NCI-H1417 (cell line): ENCODE results near the gene IGFBP3.

Source experiments
- DNase-seq, 3 experiments: peaks; one replicate each; lab custom pipeline; 2025; lab: John Stamatoyannopoulos, UW

The IGFBP3 gene

DNA sequence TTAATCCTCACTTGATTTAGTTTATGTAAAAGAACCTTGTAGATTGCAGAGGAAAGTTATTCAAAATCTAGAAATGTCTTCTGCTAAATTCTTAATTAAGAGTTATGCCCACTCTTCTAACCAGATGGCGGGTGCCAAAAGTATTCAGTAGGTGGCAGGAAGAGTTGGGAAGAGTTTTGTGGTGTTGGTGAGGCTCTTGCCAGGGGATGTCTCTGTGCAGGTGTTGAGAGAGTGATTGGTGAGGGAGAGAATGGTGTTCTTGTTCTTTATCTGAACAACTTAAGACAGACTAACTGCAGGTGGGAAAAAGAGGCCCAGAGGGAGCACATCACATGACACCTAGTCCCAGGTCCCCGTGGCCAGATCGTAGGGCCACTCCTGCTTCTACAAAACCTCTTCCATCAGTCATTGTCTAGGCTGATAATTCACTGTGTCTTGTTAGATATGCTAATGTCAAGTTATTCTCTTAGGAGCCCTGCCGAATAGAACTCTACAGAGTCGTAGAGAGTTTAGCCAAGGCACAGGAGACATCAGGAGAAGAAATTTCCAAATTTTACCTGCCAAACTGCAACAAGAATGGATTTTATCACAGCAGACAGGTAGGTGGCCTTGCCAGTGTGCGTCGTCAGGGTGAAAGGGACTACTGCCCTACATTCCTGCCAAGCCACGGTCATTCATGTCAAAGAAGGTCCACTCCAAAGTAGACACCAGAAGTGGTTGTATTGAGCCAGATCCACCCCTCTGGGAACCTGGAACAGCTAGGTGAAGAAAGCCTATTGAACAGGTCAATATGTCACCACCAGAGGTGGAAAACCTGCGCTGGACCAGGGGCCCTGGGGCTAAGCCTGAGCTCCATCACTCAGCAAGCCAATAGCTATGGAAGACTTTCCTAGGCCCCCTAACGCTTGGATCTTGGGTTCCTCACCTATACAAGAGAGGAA lies 29.3 kb downstream of the IGFBP3 start:
- no peak for DNase-seq

DNA sequence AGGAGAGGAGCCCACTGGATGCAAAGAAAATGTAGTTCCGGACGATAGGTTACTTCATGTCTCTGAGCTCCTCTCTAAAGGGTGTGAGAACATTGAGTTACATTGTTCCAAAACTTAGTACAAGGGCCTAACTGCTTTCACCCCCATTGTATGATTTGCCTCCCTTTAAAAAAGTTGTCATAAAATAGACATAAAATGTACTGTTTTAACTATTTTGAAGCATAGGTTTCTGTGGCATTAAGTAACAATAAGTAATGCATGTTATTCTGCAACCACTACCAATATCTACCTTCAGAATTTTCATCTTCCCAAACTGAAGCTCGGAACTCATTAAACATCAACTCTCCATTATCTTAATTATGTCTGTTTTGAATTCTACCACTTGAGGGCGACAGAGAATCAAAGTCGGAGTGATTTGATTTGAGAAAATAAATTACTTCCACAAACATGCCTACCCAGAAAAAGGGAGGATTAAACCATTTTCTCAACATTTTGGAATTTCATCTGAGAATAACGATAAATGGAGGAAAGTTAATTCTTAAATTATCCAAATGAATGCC lies 30.1 kb downstream of the IGFBP3 start:
- DNase-seq, result peak; percentile 17 to 77 (median 45)

DNA sequence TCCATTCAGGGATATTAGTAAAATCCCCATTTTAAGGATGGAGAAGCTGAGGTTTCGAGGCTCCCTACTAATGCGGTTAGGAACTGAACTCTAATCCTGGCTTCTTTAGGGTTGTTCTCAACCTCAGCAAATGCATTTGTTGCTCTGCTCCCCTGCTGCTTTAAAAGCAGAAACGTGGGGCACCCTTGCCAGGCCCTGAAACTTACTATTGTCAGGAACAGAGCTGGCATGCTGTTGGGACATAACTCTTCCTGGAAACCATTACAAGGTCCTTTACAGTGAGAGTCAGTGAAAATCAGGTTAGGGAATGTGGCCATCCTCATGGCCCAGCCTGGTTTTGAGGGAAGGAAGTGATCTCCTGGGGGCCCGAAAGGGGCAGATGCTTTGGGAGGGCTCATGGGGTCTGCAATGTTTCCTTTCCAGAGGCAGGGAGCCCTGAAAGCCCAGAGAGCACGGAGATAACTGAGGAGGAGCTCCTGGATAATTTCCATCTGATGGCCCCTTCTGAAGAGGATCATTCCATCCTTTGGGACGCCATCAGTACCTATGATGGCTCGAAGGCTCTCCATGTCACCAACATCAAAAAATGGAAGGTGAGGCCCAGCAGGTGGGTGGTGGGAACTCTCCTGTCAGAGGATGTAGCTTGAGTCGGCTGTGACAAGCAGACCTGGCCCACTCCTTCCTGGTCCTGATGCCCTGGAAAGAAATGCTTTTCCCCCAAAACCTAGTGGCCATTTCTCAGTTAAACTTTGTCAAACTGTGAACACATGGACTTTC lies 30.8 kb downstream of the IGFBP3 start:
- DNase-seq, result no peak

DNA sequence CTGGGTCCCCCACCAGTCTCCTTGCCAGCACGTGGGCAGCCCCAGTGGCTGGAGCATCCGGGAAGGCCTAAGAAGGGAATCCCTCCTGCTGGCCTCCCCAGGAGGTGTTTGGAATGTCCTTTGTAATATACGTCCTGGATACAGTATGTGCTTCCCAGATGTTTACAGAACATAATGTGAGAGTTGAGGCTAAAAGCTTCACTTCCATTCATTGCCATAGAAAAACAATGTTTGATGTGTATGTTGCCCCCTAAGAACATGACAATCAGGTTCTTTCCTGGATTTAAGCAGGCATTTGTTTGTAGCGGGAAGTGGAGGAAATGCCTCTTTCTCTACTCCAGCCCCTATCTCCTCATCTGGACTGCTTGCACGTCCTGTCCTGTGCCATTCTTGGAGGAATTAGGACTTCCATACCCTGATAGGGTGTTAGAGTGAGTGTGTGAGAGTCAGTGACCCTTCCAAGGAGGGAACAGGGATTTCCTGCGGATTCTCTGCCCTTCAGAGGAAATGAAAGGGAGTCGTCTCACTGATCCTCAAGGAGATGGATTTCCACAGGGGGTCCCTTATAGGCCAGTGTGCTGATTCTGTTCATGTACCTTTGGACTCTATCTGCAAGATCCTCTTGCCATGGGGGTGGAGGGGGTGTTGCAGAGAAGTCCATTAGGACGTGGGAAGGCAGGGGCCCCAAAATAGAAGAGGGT lies 31.6 kb downstream of the IGFBP3 start:
- peak in 1 of 3 experiments; percentile 31 for DNase-seq

DNA sequence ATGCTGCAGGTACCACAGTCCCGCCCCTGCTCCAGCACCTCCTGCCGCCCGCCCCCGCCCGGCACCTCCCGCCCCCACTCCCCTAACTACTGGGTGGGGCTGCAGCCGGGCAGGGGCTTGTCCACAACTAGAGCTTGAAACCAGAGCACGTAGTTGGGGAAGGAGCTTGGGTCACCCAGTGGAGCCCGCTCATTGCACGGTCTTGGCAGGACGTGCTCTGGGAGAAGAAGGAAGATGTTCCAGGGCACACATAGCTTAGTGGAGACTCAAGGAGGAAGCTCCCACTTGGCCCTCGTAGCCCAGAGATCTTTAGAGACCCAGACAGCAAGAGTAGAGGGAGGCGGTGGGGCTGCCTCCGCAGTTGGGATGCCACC lies 32.1 kb downstream of the IGFBP3 start:
- DNase-seq, result no peak

DNA sequence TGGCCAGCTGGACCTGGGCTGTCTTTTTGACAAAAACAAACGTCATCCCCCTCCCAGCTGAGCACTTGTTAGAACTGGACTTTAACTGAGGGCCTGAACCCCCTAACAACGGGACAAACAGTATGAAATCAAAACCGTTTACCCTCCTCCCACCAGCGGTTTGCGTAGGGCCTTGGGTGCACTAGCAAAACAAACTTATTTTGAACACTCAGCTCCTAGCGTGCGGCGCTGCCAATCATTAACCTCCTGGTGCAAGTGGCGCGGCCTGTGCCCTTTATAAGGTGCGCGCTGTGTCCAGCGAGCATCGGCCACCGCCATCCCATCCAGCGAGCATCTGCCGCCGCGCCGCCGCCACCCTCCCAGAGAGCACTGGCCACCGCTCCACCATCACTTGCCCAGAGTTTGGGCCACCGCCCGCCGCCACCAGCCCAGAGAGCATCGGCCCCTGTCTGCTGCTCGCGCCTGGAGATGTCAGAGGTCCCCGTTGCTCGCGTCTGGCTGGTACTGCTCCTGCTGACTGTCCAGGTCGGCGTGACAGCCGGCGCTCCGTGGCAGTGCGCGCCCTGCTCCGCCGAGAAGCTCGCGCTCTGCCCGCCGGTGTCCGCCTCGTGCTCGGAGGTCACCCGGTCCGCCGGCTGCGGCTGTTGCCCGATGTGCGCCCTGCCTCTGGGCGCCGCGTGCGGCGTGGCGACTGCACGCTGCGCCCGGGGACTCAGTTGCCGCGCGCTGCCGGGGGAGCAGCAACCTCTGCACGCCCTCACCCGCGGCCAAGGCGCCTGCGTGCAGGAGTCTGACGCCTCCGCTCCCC lies 32.7 kb downstream of the IGFBP3 start, which contains the start of gene IGFBP1:
Gene IGFBP1, plus strand, starts transcription at position 304 of the 808 bp plus-strand sequence. Its CDS starts 165 bp downstream, at position 469.
- peak in 2 of 3 experiments; percentile 58 to 64 for DNase-seq

DNA sequence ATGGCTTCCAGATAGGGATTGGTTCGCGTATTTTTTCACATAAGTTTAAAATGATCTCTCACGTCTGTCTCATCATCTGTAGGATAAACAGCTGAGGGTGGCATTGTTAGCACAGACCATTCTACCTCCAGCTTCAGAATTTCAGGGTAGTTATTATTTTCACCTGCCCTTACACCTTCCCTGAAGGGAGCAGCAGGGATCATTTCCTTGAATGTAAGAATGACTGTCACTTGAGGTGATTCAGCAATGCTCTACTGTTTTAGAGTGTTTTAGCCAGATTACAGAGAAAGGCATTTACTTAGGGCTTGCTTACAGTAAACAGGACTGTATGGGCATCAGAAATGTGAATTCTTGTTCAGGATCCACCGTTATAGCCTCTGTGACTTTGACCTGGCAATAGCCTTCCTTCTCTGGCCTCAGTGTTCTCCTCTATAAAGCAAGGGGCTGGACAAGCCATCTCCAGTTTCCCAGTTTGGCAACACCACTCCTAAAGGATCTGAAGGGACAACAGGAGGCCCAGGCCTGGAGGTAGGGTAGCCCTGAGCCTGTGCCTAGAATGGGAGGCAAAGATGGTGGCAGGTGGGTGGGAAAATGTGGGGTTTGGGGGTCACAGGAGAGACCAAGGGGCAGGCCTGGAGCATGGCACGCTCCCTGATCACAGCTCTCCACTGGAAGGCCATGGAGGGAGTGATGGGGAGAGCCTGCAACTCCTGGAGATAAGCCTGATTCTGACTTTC lies 34.0 kb downstream of the IGFBP3 start:
- peak in 1 of 3 experiments; percentile 15 for DNase-seq

DNA sequence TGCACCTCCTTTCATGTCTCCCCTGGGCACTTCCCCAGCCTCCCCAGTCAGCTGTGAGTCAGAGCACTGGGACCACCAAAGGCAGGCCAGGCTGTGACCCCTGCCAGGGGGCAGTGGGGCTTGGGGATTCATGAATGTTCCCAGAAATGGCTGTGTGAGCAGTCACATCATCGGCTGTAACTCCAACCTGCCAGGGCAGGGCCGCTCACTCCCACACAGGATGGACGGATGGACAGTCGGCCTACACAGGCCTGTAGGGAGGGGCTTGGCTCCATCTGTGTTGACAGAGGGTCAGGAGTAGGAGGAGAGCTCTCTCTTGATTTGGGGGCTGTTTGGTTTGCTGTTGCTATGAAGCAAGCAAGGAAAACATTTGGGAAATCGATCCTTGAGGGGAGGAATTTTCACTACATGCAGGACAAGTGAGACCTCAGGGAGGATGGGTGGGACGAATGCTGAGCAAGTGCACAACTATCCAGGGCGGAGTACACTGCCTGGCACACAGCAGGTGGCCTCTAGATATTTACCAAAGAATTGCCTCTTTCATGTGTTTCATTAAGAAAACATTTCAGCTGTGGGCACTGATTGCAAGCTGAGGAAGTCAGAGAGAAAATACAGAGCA lies 35.7 kb downstream of the IGFBP3 start:
- DNase-seq, result no peak

DNA sequence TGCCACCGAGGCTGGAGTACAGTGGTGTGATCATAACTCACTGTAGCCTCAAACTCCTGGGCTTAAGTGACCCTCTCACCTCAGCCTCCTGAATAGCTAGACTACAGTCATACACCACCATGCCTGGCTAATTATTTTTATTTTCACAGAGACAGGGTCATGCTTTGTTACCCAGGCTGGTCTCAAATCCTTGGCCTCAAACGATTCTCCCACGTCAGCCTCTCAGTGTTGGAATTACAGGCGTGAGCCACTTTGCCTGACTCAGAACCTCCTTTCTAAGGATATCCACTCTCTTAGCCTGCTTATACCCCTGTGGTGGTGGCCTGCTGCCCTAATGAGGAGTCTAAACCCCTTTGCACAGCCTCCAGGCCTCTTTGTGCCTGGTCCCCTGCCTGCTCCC lies 36.9 kb downstream of the IGFBP3 start:
- DNase-seq, result no peak

DNA sequence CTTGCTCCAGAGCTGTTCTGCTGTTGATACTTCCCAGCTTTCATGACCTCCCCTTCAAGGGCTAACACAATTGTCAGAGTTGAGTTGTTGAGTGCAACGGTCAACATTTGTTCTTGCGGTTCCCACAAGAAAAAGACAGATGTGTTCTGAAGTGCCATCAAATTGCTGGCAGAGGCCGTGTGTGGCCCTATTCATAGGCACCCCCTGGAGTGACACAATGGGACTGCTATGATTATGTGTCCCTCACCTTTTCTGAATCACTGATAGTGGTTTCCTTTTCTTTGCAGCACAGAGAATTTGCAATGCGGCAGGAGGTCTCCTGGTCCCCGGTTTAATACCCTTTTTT lies 38.6 kb downstream of the IGFBP3 start:
- DNase-seq, result peak; percentile 68 to 86 (median 86)

DNA sequence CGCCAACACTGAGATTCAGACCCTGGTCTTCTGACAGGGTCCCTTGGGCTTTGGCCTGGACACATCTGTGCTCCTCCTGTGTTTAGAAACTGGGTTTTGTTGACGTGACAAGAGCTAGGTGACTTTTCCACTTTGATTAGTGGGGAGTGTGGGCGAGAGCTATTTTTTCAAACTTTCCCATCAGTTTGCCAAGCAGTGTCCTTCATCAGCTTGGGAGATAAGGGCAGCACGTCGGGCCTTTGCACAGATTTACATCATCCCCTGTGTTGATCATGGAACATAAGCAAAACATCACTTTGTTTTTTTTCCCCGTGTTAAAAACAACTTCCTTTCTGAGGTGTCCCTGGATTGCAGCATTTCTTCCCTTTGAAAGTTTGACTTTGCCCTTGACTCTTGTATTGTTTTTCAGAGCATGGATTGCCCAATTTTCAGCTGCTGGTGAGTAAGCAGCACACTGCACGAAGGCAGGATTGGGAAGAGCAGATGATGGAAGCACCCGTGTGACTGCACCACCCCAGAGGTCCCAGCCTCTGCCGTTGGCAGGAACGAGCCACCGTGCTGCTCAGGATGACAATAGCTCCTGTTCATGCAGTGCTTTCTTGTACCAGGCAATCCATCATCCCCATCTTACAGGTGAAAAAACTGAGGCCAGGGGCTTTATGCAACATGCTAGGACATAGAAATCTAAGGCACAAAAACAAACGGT lies 39.2 kb downstream of the IGFBP3 start:
- no peak for DNase-seq

DNA sequence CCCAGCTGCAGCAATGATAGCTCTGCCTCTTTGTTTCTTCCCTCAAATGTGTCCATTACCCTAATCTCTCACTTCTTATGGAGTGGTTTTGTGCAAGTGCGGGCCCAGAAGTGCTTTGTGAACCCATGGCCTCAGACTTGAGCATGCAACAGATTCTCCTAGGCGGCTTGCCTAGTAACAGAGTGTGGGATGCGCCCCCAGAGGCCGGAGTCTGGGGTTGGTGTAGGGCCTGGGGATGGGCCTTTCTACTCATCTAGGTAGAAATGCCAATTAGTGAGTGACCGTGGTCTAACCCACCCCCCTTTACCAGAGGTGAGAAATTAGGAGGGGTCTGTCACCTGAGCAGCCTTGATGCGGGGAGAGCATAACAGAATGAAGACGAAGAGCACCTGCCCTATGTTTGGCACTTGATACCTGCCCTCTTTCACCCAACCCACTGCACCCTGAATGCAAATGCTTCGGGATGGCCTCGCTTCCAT lies 39.8 kb downstream of the IGFBP3 start:
- no peak for DNase-seq

DNA sequence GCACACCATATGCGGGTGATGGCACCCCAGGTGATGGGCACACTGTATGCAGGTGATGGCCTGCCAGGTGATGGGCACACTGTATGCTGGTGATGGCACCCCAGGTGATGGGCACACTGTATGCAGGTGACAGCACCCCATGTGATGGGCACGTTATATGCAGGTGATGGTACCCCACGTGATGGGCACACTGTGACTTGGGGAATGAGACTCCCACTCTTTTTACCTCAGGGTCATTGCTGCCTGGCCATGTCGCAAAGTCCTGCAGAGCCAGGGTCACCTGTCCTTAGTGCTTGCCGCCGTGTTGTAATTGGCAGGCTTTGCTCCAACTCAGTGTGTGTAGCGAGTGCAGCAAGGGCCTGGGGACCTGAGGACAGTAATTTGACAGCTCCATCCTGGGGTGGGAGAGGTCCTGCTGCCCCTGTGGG lies 40.6 kb downstream of the IGFBP3 start:
- DNase-seq, result no peak

DNA sequence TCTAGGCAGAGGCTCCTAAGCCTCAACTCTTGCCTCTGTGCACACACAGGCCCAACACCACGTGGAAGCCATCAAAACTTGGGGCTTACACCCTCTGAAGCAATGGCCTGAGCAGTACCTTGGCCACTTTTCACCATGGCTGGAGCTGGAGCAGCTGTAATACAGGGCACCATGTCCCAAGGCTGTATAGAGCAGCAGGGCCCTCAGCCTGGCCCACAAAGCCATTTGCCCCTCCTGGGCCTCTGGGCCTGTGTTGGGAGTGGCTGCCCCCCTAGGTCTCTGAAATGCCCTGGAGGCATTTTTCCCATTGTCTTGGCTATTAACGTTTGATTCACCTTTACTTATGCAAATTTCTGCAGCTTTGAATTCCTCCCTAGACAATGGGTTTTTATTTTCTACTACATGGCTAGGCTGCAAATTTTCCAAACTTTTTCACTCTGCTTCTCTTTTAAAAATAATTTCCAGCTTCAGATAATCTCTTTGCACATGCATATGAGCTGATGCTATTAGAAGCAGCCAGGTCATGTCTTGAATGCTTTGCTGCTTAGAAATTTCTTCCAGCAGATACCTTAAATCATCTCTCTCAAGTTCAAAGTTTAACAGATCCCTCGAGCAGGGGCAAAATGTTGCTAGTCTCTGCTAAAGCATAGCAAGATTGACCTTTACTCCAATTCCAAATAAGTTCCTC lies 42.5 kb downstream of the IGFBP3 start:
- DNase-seq, result no peak

DNA sequence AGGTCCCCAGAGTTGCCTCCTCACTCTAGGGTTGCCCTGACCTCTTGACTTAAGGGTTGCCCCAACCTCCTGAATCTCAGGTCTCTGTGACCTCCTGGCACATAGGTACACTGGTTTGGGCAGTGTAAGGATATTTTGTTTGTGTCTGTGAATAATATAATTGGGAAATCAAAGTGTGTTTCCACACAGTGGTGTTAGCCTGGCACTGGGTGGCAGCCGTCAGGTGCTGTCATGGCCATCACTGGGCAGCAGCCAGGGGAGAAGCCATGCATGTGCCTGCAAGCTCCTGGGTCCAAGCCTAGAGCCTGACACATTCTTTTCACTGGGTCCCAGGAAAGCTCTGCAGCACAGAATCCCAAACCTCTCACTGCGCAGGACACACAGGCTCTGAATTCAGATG lies 44.6 kb downstream of the IGFBP3 start:
- no peak for DNase-seq

DNA sequence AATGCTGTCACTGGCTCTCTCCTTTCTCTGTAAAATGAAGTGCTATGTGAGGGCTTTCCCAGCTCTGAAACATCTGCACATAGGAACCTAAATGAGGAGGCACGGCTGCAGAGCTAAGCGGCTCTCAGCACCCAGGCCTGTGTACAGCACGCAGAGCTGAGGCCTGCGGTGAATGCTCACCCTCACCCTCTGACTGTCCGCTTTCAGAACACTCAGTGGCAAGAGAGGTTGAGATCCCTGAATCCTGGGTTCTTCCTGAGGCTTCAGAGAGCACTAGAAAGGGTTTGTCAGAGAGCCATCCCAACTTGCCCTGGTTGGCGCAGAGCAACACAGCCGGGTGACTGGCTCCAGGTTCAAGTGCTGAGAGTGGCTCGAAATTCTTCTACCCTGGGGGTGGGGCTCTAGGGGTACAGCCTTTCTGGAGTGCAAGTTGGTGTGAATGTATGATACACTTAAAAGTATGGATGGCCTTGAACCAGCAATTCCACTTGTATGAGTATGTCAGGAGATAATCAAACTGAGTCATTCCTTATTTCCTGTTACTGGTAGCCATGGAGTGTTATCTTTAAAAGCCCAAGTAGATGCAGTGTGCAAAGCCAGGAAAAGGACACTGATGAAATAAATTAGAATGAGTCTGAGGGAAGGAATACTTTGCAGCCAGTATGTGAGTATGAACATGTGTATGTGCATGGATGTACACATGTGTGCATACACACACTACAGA lies 46.5 kb downstream of the IGFBP3 start:
- DNase-seq, result no peak

DNA sequence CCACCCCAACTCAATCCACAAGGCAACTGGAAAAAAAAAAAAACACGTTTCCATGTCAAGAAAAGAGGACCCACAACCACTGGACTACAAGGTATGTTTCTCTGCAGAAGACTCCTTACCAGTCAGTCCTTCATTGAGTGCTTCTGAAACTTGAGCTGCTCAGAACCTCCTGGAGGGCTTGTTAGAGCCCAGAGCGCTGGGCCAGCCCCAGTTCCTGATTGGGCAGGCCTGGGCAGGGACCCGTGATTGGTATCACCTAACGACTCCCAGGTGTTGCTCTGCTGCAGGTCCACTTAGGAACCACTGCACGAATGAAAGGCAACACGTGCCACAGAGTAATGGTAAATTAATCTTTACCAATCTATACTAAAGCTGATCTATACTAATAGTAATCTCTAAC lies 47.7 kb downstream of the IGFBP3 start:
- DNase-seq, result peak in 1 of 3 experiments; percentile 27

DNA sequence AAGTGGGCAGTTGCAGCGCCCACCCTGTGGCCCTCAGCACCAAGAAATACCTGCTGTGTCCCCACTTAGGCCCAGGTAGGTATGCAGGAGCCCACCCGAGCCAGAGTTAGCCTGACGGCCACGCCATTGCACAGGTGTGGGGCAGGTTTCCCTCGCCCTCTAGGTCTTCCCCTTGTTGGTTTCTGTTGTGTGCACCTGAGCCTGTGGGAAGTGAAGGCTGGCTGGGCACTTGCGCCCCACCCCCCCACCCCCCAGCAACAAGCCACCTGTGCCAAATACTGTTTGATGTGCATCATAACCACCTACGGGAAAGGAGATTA lies 48.1 kb downstream of the IGFBP3 start, which contains the start of gene CCDC201:
Gene CCDC201, minus strand, starts transcription at position 48 of the 320 bp plus-strand sequence. CDS start 75 bp downstream, outside the sequence.
- DNase-seq, result no peak
